Measurements from ENCODE around the gene UNC119.
"Not testable (repeated sequence)": the region's sequence is repeated elsewhere in the genome, so short reads cannot be mapped to it uniquely, and the experiment has no call there.

The UNC119 gene

DNA sequence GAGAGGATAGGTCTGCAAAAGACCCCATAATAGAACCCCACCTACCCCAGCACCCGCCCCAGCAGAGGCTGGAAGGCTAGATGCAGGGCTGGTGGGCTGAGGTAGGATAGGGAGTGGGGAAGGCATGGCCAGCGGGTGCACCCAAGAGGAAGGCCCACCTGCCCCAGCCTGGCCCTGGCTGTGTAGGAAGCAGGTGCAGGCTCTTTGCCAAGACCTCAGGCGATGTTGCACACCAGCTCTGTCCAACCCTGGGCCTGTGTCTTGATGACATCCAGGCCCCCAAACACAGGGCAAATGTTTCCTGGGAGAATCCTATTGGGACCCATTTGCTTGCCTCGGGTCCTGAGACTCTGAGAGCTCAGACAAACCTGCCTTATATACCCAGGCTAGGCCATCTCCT is 12.2 kb downstream of the UNC119 start:
- DNase-seq, result no peak

DNA sequence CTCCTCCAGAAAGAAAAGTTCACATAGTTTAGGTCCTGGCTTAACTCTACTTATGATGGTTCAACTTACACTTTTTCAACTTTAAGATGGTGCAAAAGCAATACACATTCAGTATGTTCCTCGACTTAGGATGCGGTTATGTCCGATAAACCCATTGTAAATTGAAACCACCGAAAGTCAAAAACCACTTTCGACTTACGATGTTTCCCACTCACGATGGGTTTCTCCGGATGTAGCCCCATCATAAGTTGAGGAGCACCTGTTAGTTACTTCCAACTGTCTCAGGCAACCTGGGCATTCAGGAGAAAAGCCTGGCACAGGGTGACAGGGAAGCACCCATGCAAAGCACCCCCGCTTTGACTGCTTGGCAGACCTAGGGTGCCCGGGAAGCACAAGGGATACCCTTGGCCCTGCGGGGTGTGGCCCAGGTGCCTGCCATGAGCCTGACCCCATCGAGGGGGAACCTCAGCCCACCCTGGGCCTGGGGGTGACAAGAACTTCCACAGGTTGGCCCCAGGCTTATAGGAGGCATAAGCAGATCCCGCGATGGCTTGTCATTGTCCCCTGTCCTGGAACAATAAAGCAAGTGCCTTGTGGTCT is 14.0 kb downstream of the UNC119 start:
- no peak for DNase-seq

DNA sequence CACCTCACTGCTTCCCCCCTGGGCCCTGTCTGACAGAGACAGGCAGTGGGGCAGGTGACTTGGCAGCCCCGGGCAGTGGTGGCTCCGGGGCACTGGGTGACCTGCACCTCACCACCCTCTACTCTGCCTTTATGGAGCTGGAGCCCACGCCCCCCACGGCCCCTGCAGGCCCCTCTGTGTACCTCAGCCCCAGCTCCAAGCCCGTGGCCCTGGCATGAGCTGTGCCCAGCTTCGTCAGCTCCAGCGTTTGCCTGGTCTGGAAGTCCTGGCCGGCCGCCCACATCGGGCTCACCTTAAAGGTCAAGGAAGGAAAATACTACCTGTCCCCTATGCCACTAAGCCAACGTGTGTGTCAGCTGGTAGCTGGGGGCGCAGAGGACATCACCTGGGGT is 15.2 kb downstream of the UNC119 start:
- DNase-seq, result no peak

GRCh38 chr17:28536532-28537218 is 15.7 kb downstream of the UNC119 start:
- DNase-seq, result no peak

DNA sequence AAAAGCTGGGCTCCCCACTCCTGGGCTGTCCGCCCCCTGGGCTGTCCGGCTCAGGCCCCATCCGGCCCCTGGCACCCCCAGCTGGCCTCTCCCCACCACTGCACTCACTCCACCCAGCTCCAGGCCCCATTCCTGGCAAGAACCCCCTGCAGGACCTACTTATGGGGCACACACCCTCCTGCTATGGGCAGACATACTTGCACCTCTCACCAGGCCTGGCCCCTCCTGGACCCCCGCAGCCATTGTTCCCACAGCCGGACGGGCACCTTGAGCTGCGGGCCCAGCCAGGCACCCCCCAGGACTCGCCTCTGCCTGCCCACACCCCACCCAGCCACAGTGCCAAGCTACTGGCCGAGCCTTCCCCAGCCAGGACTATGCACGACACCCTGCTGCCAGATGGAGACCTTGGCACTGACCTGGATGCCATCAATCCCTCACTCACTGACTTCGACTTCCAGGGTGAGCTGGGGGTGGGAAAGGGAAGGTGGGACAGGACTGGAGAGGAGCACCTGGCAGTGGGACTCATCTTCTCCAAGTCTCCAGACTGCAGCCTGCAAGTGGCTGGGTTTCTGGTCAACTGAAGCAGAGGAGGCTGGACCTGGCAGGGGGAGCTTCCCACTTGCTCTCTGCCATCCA is 17.6 kb downstream of the UNC119 start:
- DNase-seq, result no peak

DNA sequence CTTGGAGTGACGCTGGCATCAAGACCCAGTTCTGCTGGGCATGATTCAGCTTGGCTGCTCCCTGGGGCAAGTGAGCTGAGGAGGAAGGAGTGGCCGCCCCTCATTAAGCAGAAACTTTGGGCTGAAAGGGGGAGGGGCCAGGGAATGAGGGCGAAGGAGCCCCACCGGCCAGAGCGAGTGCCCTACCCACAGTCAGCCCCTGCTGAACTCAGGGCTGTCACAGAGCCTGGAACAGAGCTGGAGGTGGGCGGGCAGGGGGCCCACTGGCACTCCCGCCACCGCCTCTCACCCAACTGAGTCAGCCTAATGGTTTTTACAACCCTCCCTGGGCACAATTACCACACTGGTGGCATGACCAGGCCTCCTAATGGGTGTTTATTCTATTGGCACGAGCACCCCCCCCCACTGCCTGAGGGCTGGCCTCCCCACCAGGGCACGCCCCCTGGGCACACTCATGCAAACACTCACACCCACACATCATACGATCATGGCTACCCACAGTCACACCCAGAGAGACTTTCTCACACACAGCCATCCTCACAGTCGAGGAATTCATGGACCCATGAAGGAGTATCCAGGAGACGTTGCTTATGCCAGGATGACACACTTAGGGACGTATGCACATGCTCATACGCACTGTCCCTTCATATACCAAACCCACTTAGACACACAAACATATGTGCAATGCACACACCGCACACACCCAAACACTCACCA is 19.2 kb downstream of the UNC119 start:
- no peak for DNase-seq

DNA sequence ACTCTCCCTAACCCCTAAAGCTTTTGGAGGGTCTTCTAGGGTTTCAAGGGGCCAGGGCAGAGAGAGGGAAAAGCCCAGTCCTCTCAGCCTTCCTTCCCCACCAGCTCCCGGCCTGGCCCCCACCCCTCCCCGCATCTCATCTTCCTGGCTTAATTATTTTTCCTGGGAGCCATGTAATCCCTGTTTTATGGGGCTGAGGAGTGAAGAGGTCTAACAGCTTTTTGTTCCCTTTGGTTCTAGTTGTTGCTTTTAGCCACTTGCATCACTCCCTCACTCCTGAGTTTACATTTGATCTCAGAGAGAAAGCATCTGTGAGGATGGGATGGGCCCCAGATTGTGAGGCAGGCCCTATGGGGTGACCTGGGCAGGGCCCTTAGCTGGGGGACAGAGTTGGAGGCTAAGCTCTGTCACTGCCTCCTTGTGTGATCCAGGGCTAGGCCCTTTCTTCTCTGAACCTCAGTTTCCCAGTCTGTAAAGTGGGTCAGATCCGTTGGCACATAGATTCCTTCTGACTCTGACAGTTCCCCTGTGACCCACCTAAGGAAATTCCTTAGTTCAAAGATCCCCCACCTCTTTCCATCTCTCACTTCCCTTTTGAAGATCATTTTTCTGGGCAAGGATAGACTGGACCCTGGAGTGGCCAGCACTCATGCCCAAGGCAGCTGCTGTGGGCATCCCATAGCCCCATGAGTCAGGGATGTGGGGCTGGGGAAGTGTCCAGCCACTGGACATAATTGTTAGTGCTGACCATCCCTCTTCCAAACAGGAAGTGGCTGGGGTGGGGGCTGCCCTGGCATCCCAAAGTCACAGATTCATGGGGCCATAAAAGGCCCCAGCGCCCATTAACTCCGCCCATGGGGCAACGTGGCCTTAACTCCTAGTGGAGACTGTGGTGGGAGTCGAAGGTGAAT is 20.1 kb downstream of the UNC119 start:
- DNase-seq, result no peak

DNA sequence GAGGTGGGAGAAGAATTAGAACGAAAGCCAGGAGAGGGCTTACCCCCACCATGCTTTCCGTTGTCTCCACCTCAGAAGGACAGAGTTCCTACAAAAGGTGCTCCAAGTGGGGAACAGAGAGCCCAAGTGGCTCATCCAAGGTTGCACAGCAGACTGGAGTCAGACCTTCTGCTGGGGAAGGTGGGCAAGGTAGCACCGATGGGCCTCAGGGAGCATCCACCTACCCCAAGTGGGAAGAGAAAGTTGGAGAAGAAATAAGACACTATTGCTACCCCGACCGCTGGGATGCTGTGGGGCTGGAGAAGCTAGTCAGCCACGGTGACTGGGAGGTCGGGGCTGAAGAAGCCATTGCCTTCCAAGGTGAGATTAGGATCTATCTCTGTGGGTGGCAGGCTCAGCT is 21.5 kb downstream of the UNC119 start:
- no peak for DNase-seq

DNA sequence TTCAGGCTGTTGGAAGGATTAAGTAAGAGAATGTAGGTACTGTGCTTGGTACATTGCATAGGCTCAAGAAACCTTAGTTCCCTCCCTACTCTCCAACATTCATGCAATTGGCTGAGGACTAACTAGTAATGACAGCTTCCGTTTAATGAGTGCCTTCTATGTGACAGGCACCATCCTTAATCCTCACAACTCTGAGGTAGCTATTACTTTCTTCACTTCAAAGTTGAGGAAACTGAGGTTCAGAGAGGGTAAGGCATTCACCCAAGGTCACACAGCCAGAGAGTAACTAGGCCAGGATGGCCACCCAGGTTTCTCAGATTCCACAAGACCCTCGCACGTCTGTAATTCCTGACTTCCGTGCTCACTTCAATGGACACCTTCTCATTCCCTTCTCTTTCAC is 22.2 kb downstream of the UNC119 start:
- no peak for DNase-seq

- DNase-seq, result no peak
Observed at GRCh38 chr17:28529013-28529400, 23.4 kb downstream of the UNC119 start.

DNA sequence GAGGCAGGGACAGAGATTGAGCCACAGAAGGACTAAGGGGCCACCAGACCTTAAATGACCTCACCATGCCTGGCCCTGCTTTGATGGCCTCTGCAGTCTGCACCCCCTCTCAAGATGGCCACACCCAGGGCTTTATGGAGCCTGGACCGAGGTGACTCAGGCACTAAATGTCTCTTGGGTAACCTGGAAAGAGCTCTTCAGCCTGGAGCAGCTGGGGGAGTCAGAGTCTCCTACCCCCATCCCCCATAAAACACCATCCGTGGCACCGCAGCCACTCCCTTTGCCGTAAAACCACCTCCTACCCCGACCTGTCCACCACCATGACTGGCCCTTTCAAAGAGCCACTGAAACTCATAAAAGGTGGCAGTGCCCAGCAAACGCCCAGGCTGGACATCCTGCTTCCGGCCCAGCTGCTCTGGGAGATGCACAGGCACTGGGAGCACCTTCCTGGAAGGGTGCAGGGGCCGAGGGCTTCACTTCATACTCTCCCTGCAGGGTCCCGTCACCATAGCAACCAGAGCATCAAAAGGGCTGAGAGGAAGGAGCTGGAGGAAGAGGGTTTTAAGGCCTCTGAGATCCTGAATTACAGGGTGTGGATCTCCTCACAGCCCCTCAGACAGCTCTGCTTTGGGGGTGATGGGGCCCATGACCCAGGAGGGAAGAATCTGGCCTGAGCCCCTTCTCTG is 24.0 kb downstream of the UNC119 start:
- DNase-seq, result no peak

DNA sequence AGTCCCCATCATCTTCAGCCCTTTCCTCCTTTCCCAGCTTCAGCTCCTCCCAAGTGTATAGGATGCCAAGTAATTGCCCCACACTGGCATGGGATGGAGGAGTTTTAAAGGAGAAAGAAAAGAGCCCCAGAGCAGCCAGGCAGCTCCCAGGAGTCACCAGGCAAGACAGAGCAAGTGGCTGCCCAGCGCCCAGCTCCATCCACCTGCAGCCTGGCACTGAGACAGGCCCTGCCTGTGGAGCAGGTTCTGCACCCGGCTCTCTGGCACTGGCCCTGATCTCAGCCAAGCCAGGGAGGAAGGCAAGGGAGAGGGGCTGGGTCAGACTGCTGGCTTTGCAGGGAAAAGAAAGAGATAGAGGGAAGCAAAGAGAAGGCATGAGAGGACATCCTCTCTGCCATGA is 24.6 kb downstream of the UNC119 start:
- DNase-seq, result no peak

DNA sequence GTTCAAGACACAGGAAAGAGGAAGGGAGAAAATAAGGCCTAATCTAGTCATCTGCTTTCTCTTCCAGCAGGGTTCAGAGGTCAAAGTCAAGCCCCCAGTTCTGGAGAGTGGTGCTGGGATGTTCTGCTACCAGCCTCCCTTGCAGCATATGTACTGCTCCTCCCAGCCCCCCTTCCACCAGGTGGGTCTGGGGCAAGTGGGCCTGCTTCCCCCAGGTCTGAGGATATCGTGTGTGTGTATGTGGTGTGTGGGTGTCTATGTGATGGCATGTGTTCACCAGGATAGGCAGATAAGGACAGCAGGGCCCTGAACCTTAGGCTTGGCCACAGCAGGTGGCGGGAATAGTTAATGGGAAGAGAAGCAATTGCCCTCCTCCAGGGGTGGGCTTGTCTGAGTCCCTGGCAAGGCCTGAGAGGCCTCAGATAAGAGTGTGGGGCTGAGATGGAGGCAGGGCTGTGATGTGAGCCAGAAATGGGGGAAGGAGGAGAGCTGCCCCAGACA is 25.2 kb downstream of the UNC119 start:
- no peak for DNase-seq

GRCh38 chr17:28526381-28526780 is 26.0 kb downstream of the UNC119 start:
- no peak for DNase-seq

- no peak for DNase-seq
Observed at GRCh38 chr17:28524476-28525424, 27.7 kb downstream of the UNC119 start.

DNA sequence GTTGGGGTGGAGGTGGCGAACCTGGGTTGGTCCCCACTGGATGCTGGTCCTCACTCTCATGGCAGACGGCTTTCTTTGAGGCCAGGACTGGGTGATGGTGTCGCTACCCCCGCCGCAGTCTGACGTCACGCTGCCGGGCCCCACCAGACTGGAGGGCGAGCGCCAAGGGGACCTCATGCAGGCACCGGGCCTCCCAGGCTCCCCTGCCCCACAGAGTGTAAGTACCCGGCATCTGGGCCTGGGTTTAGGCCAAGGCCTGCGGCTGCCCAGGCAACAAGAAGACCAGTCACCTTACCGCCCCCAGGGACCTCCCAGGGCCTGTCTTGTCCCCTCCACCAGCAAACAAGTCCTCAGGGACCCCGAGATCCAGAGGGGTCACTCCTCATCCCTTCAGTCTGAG is 28.5 kb downstream of the UNC119 start:
- DNase-seq, result no peak

- no peak for DNase-seq
Observed at GRCh38 chr17:28523186-28523585, 29.2 kb downstream of the UNC119 start.

DNA sequence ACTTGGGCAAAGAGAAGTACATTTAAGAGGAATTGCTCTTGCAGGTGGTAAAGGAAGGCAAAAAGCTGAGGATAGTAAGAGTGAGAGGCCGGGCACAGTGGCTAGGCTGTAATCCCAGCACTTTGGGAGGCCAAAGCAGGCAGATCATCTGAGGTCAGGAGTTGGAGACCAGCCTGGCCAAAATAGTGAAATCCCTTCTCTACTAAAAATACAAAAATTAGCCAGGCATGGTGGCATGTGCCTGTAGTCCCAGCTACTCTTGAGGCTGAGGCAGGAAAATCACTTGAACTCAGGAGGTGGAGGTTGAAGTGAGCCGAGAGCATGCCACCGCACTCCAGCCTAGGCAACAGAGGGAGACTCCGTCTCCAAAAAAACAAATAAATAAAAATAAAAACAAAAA is 30.1 kb downstream of the UNC119 start:
- DNase-seq, result not testable (repeated sequence)

GRCh38 chr17:28521311-28522085 is 30.9 kb downstream of the UNC119 start:
- no peak for DNase-seq

- no peak for DNase-seq
Observed at GRCh38 chr17:28520687-28521086, 31.7 kb downstream of the UNC119 start.
